ENCODE measurements around the gene TLN1.

DNA sequence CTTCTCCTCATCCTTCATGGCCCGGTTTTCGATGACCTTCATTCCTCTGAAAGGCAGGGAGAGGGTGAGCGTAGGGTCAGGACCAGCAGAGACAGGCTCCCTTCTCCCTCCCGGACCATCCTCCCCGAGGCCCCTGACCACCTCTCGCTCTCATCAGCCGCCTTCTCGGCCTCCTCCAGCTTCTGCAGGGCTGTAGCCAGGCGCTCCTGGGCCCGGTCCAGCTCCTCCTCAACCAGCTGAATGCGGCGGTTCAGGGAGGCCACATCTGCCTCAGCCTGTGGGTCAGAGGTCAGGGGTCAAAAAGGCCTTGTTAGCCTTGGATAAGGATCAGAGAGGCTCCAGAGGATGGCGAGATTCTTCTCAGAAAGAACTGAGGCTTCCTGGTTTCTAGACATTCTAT, 46.5 kb downstream of the TLN1 start:
- TF ChIP-seq, protein P1, sequence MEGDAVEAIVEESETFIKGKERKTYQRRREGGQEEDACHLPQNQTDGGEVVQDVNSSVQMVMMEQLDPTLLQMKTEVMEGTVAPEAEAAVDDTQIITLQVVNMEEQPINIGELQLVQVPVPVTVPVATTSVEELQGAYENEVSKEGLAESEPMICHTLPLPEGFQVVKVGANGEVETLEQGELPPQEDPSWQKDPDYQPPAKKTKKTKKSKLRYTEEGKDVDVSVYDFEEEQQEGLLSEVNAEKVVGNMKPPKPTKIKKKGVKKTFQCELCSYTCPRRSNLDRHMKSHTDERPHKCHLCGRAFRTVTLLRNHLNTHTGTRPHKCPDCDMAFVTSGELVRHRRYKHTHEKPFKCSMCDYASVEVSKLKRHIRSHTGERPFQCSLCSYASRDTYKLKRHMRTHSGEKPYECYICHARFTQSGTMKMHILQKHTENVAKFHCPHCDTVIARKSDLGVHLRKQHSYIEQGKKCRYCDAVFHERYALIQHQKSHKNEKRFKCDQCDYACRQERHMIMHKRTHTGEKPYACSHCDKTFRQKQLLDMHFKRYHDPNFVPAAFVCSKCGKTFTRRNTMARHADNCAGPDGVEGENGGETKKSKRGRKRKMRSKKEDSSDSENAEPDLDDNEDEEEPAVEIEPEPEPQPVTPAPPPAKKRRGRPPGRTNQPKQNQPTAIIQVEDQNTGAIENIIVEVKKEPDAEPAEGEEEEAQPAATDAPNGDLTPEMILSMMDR (conservative IDR thresholded peaks at IDR 0.05; ENCODE audit: low read depth, low read length): no peak
- no peak for TF ChIP-seq EZH2 (IDR thresholded peaks at IDR 0.05; ENCODE audit: borderline replicate concordance, low read depth, low read length, poor library complexity, severe bottlenecking)

All from A673 (cell line).